HFF-Myc (cell line): ENCODE data around the gene TEX2.
"Not testable (repeated sequence)": the region's sequence is repeated elsewhere in the genome, so short reads cannot be mapped to it uniquely, and the experiment has no call there.

ENCODE experiments used
- DNase-seq: peaks from one replicate; pipeline ENCODE4 v3.0.0-alpha.2; 2011; ENCODE audit warnings: low read depth; ENCODE audit errors: extremely low read depth
- H3K4me3 ChIP-seq: replicated peaks from 2 replicates; pipeline ENCODE4 v1.5.1; 2011; ENCODE audit warnings: low read depth, mild to moderate bottlenecking, control low read depth, low read length
- TF ChIP-seq, protein P1 (sequence below): IDR thresholded peaks from 2 replicates; pipeline ENCODE4 v1.5.1; 2012; ENCODE audit warnings: mild to moderate bottlenecking, low read depth, low read length, control low read depth; ENCODE audit errors: missing control alignments

TEX2 gene

DNA sequence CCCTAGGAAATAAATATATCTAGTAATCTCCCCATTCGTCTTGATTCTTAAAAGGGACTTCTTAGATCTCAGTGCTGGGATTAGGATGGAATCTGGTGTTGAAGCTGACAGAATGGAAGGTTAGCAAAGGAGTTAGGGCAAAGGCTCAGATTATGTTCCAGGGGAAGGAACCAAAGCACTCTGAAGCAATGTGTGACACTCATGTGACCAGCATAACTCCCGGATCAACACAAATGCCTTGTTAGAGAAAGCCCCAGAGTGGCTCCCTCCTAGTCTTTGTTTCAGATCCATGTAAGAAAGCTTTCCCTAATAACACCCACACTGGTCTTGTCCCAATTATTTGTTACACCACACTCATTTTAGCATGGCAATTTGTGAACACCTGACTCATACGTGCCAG is 70.5 kb downstream of the TEX2 start:
- TF ChIP-seq, protein P1, sequence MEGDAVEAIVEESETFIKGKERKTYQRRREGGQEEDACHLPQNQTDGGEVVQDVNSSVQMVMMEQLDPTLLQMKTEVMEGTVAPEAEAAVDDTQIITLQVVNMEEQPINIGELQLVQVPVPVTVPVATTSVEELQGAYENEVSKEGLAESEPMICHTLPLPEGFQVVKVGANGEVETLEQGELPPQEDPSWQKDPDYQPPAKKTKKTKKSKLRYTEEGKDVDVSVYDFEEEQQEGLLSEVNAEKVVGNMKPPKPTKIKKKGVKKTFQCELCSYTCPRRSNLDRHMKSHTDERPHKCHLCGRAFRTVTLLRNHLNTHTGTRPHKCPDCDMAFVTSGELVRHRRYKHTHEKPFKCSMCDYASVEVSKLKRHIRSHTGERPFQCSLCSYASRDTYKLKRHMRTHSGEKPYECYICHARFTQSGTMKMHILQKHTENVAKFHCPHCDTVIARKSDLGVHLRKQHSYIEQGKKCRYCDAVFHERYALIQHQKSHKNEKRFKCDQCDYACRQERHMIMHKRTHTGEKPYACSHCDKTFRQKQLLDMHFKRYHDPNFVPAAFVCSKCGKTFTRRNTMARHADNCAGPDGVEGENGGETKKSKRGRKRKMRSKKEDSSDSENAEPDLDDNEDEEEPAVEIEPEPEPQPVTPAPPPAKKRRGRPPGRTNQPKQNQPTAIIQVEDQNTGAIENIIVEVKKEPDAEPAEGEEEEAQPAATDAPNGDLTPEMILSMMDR = no peak
- DNase-seq = no peak
- no peak overlapping the region for H3K4me3 ChIP-seq

DNA sequence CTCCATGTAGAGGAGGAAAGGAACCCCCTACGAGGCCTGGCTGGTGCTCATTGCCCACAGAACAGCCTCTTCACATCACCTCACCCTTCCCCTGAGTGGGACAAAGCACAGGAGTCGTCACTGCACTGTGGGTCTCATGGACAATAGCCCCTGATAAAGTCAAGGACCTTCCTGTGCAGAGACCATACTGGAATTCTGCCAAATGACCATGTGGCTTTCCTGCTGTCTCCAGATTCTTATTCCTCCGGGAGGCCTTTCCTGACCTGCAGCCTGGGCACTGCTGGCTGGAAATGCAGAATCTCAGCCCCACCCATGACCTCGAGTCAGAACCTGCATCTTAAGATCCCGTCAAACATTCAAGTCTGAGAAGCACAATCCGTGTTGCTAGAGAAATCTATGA is 72.6 kb downstream of the TEX2 start:
- no peak for DNase-seq
- TF ChIP-seq, protein P1 = no peak
- no peak overlapping the region for H3K4me3 ChIP-seq

DNA sequence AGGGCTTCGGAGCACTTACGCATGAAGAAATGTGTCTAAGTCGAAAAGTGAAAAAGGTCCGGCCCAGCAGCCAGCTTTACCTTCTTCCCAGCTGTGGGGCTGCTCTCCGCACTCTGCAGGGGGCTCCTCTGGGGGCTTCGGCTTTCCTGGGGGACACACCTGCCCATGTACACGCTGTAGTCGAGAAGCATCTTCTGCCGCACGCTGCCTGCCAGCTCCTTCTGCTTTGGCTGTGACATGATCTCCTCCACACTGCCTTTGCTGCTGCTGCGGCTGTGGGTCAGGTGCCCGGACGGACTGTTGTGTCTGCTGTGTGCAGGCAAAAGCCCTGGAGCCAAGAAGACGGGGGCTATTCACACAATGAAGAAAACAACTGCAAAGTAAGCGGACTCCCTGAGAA is 75.0 kb downstream of the TEX2 start:
- no peak for DNase-seq
- TF ChIP-seq, protein P1 = no peak
- H3K4me3 ChIP-seq = no peak overlapping the region

DNA sequence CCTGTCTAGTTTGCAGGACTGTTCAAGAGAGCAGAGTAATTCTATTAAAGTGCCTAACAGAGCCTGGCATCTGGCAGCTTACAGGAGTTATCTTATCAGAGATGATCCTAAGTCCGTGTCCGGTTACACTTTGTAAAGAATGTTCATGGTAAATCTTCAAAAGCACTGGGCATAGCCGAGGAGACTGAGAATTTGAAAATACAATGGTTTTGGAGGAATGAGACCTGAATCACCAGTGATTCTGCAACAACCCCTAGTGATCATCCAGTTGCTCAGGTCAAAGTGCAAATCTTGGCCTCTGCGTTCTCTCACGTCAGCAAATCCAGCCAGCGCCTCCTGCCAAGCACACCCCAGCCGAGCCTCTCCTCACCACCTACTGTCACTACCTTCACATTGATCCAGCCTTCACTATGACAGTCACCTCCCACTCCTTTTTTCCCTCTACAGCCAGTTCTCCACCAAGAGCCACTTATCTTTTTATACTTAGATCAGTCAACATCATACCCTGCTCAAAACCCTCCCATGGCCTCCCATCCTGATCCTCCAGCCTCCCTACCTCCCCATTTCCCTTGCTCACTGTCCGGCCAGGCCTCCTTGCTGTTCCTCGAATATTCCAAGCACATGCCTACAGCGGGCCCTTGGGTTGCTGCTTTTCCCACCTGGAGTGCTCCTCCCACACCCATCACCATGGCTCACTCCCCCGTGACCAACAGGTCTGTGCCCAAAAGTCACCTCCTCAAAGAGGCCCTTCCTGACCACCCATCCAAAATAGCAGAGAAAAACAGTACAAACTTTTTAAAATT is 75.8 kb downstream of the TEX2 start:
- TF ChIP-seq, protein P1 = no peak
- no peak overlapping the region for H3K4me3 ChIP-seq
- DNase-seq = no peak

DNA sequence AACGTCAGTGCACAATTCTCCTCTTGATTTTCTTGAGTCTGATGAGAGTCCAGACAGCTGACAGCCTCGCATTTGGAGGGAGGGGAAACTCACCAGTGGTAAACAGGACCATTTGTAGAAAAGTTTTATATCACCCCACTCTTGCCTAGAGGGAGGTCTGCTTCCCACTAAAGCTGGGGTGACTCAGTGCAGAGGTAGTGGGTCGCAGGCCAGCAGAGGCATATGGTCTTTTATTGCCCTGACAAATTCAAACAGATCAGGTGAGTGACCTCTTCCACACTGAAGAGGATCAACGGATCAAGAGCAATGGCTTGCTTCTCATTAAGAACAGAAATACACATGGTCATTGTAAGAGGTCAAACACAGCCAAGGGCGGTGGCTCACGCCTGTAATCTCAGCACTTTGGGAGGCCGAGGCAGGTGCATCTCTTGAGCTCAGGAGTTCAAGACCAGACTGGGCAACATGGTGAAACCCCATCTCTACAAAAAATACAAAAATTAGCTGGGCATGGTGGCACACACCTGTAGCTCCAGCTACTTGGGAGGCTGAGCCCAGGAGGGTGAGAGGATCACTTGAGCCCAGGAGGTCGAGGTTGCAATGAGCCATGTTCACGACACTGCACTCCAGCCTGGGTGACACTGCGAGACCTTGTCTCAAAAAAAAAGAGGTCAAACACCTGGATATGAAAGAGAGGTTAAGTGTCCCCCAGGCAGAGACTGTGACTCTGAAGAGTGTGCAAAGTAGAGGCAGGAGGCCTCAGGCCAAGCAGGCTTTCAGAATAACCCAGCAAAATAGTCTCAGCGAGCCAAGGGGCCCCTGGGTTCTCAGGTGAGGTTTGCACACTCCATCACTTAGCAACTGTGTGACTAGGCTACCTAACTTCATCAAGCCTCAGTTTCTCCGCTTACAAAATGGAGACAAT is 76.6 kb downstream of the TEX2 start:
- no peak overlapping the region for H3K4me3 ChIP-seq
- TF ChIP-seq, protein P1 = no peak
- no peak for DNase-seq

DNA sequence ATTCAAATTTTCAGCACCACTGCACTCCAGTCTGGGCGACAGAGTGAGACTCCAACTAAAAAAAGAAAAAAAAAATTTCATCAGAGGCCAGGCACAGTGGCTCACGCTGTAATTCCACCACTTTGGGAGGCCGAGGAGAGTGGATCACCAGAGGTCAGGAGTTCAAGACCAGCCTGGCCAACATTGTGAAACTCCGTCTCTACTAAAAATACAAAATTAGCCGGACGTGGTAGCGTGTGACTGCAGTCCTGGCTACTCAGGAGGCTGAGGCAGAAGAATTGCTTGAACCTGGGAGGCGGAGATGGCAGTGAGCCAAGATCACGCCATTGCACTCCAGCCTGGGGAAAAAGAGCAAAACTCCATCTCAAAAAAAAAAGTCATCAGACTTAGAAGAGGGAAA is 77.5 kb downstream of the TEX2 start:
- DNase-seq = not testable (repeated sequence)

DNA sequence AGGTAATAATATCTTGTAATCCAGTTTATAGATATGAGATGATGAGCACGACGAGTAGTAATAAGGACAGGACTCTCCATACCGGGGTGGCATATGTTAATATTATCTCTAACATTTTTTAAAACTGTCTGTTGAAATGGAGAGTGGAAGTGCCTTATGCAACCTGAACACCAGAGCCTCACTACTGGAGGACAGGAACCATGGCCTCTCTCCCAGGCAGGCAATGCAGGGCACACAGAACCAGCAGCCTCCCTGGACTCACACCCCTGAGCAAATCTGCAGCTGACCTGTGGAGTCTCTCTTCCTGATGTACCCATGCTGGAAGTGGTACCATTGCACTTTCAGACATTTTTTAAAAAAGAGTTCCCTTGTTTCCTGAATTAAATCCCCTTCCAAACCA is 78.0 kb downstream of the TEX2 start:
- H3K4me3 ChIP-seq = no peak overlapping the region
- TF ChIP-seq, protein P1 = no peak
- no peak for DNase-seq

More for the DNA sequence above, 77.5 kb downstream of the TEX2 start:
- H3K4me3 ChIP-seq = not testable (repeated sequence)
